Activated CD8-positive, alpha-beta memory T cell treated with anti-CD3 and anti-CD28 coated beads, Interleukin-2, amount 50 U/mL, for 4 hours (primary cell): ENCODE data around the gene UGT1A4.

Source experiments
- DNase-seq: peaks from one replicate; pipeline ENCODE4 v3.0.0-alpha.2; 2020

The UGT1A4 gene

GRCh38 chr2:233814056-233814835 lies 95.7 kb downstream of the UGT1A4 start:
- no peak for DNase-seq

GRCh38 chr2:233815861-233816260 lies 97.3 kb downstream of the UGT1A4 start:
- no peak for DNase-seq

GRCh38 chr2:233816334-233816733 lies 97.8 kb downstream of the UGT1A4 start:
- DNase-seq, result no peak

- DNase-seq, result no peak
These were observed 98.2 kb downstream of the UGT1A4 start for GRCh38 chr2:233816771-233817170.

GRCh38 chr2:233817361-233817911 lies 98.9 kb downstream of the UGT1A4 start:
- no peak for DNase-seq

GRCh38 chr2:233817995-233818638 lies 99.6 kb downstream of the UGT1A4 start:
- no peak for DNase-seq

GRCh38 chr2:233818639-233819621 lies 100.4 kb downstream of the UGT1A4 start:
- no peak for DNase-seq

- DNase-seq, result no peak
These were observed 101.6 kb downstream of the UGT1A4 start for GRCh38 chr2:233819884-233820773.

- no peak for DNase-seq
These were observed 102.2 kb downstream of the UGT1A4 start for GRCh38 chr2:233820774-233821105.

GRCh38 chr2:233821196-233821595 lies 102.7 kb downstream of the UGT1A4 start:
- DNase-seq, result no peak

- DNase-seq, result no peak
These were observed 103.2 kb downstream of the UGT1A4 start for GRCh38 chr2:233821709-233822100.

GRCh38 chr2:233822101-233822771 lies 103.7 kb downstream of the UGT1A4 start:
- DNase-seq, result no peak
